Upper lobe of left lung (tissue), 6 donors: ENCODE measurements around the gene PLD3. TPM values are rescaled to one million over a fixed set of nuclear protein-coding genes. Genes with fewer than 3 reads are reported as not detected.

Experiments used
- ATAC-seq, 2 donors: fragments of 200-7000 bp; cut with Tn5 transposase; one replicate each; pipeline ENCODE4 v1.9.1; 2022; ENCODE audit warnings: mild to moderate bottlenecking in 2 of 2, moderate library complexity in 2 of 2; ENCODE audit not compliant: low FRiP score in 2 of 2
- DNase-seq, 2 donors: peaks; one replicate each; pipeline ENCODE4 v3.0.0-alpha.2; 2019 to 2020
- H3K27ac ChIP-seq, 4 donors: fragments of 200-600 bp; sonication (generic); one replicate each; pipeline ENCODE4 v1.5.1; 2016 to 2019
- H3K27me3 ChIP-seq, 4 donors: fragments of 200-600 bp; sonication (generic); one replicate each; pipeline ENCODE4 v1.5.1; 2017 to 2019
- H3K36me3 ChIP-seq, 4 donors: fragments of 200-600 bp; sonication (generic); one replicate each; pipeline ENCODE4 v1.5.1; 2016 to 2019
- H3K4me1 ChIP-seq, 4 donors: fragments of 200-600 bp; sonication (generic); one replicate each; pipeline ENCODE4 v1.5.1; 2018 to 2019
- H3K4me3 ChIP-seq, 4 donors: fragments of 200-600 bp; sonication (generic); one replicate each; pipeline ENCODE4 v1.5.1; 2017 to 2019; ENCODE audit warnings: mild to moderate bottlenecking in 2 of 4, moderate library complexity in 1 of 4
- H3K9me3 ChIP-seq, 4 donors: fragments of 200-600 bp; sonication (generic); one replicate each; pipeline ENCODE4 v1.5.1; 2018 to 2019
- CTCF ChIP-seq, 6 experiments: fragments of 450-650 bp in 4 of 6; fragments of 200-600 bp in 2 of 6; sonication (generic) in 2 of 6; IDR thresholded peaks; one replicate each; pipeline ENCODE4 v1.5.1; 2016 to 2019; ENCODE audit warnings: antibody characterized with exemption in 6 of 6
- EP300 ChIP-seq, 4 donors: sonication (generic); formaldehyde crosslinking; IDR thresholded peaks; one replicate each; pipeline ENCODE4 v1.5.1; 2017; ENCODE audit warnings: antibody characterized with exemption in 4 of 4, control low read depth in 2 of 4
- POLR2A ChIP-seq, 4 donors: fragments of 450-650 bp; IDR thresholded peaks; one replicate each; pipeline ENCODE4 v1.5.1; 2016 to 2017; ENCODE audit warnings: antibody characterized with exemption in 4 of 4, mild to moderate bottlenecking in 2 of 4
- POLR2AphosphoS5 ChIP-seq, 2 donors: sonication (generic); formaldehyde crosslinking; IDR thresholded peaks; one replicate each; pipeline ENCODE4 v1.5.1; 2017; ENCODE audit warnings: antibody characterized with exemption in 2 of 2
- WGBS, 2 donors: methylation state at CpG; one replicate each; pipeline ENCODE4 v1.1.5; 2017 to 2018; 5-methylcytosine and 5-hydroxymethylcytosine counted together
- total RNA-seq, 6 donors: library from RNA; depleted of rRNA in 4 of 6; stranded (reverse); fragments of >200 nt in 4 of 6; gene quantifications; one replicate each; pipeline versions ENCODE4 v1.1.0 to v1.2.1, GENCODE V29; 2016 to 2021
- donor health status: DM: no; HTN: no; CAD: no; lungs with moderate emphysema.
- donor health status: DM: no; HTN: yes; CAD: no; lungs with severe emphysema.

Gene PLD3
- total RNA-seq, 6 donors from 2014 or later = 257 to 710 (median 470) TPM

- peak; percentile 61 to 62 for DNase-seq
- WGBS, 2 donors = 25 to 28% methylated on average over 12 to 14 of the region's 16 CpGs
Measured at GRCh38 chr19:40416918-40417642, 68.6 kb downstream of the PLD3 start.

GRCh38 chr19:40417643-40417981 lies 69.1 kb downstream of the PLD3 start:
- no peaks in the 10 kb centered on the region for H3K9me3 ChIP-seq
- peak overlapping the region; percentile 68 to 100 (median 90) for H3K27ac ChIP-seq
- peaks cover 3 to 12% (median 4%) of the 10 kb centered on the region in 4 donors for H3K36me3 ChIP-seq
- DNase-seq = no peak
- no peak overlapping the region for H3K4me3 ChIP-seq
- no peaks in the 10 kb centered on the region for H3K27me3 ChIP-seq
- H3K4me1 ChIP-seq = peaks cover 53 to 75% (median 69%) of the 10 kb centered on the region in 4 donors
- ATAC-seq = no peak
- TF ChIP-seq POLR2AphosphoS5 (IDR thresholded peaks at IDR 0.05) (no peak), EP300 (IDR thresholded peaks at IDR 0.05) (no peak), POLR2A (IDR thresholded peaks at IDR 0.05) (no peak), CTCF (IDR thresholded peaks at IDR 0.05) (no peak)
- 56 to 61% methylated on average over 4 of the region's 4 CpGs for WGBS, 2 donors

More at GRCh38 chr19:40416918-40417642, 68.6 kb downstream of the PLD3 start:
- Histone ChIP-seq H3K9me3 (no peaks in the 10 kb centered on the region), H3K4me1 (peaks cover 49 to 70% (median 64%) of the 10 kb centered on the region in 4 donors), H3K27me3 (no peaks in the 10 kb centered on the region), H3K27ac (peak overlapping the region; percentile 68 to 100 (median 90)), H3K4me3 (no peak overlapping the region), H3K36me3 (peaks cover 0 to 7% (median 0%) of the 10 kb centered on the region in 4 donors)
- no peak for ATAC-seq
- TF ChIP-seq CTCF (IDR thresholded peaks at IDR 0.05) = no peak
- peak; percentile 87 to 92 for TF ChIP-seq POLR2AphosphoS5 (IDR thresholded peaks at IDR 0.05)
- TF ChIP-seq POLR2A (IDR thresholded peaks at IDR 0.05) = peak in 2 of 4 donors; percentile 36 to 72
- TF ChIP-seq EP300 (IDR thresholded peaks at IDR 0.05) = peak in 2 of 4 donors; percentile 72 to 82

- Histone ChIP-seq H3K9me3 (no peaks in the 10 kb centered on the region), H3K4me1 (peaks cover 57 to 79% (median 74%) of the 10 kb centered on the region in 4 donors), H3K27ac (peak overlapping the region; percentile 68 to 100 (median 90)), H3K36me3 (peaks cover 7 to 16% (median 9%) of the 10 kb centered on the region in 4 donors), H3K27me3 (no peaks in the 10 kb centered on the region), H3K4me3 (no peak overlapping the region)
- TF ChIP-seq EP300 (IDR thresholded peaks at IDR 0.05) (no peak), POLR2A (IDR thresholded peaks at IDR 0.05) (no peak), POLR2AphosphoS5 (IDR thresholded peaks at IDR 0.05) (no peak), CTCF (IDR thresholded peaks at IDR 0.05) (no peak)
- DNase-seq (no peak), ATAC-seq (no peak)
- 86% methylated on average over 3 of the region's 3 CpGs for WGBS, 2 donors
Measured at GRCh38 chr19:40418040-40418439, 69.5 kb downstream of the PLD3 start.

GRCh38 chr19:40419066-40419612 lies 70.6 kb downstream of the PLD3 start:
- Histone ChIP-seq H3K9me3 (no peaks in the 10 kb centered on the region), H3K4me1 (peaks cover 64 to 90% (median 81%) of the 10 kb centered on the region in 4 donors), H3K4me3 (no peak overlapping the region), H3K27me3 (no peaks in the 10 kb centered on the region), H3K27ac (peak overlapping the region; percentile 17 to 100 (median 98)), H3K36me3 (peaks cover 9 to 21% (median 11%) of the 10 kb centered on the region in 4 donors)
- no peak for ATAC-seq
- TF ChIP-seq CTCF (IDR thresholded peaks at IDR 0.05) = no peak
- no peak for TF ChIP-seq EP300 (IDR thresholded peaks at IDR 0.05)
- no peak for TF ChIP-seq POLR2AphosphoS5 (IDR thresholded peaks at IDR 0.05)
- TF ChIP-seq POLR2A (IDR thresholded peaks at IDR 0.05) = no peak
- 71 to 81% methylated on average over 5 of the region's 5 CpGs for WGBS, 2 donors
- DNase-seq = peak in 1 of 2 donors; percentile 34
